ENCODE results near the gene PHACTR1. TPM values are rescaled to one million over a fixed set of nuclear protein-coding genes. Genes with fewer than 3 reads are reported as not detected.
A peak's percentile ranks its signal among the peaks of the same experiment; 100 is the strongest.

PHACTR1 gene
- total RNA-seq, 1 donor from 2014 or later = 14.1 TPM

DNA sequence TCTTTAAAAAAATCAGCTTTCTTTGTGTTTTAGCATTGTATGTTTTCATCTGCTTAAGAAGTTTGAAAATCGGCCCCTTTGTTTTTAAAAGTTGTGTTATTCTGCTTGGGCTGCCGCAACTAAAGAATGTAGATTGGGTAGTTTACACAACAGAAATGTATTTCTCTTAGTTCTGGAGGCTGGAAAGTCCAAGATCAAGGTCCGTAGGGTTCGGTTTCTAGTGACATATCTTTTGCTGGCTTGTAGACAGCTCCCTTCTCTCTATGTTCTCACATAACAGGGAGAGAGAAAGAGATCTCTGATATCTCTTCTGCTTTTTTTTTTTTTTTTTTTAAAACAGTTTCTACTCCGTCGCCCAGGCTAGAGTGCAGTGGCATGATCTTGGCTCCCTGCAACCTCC lies 473.1 kb downstream of the PHACTR1 start:
- no peak for DNase-seq (ENCODE audit: low spot score)

DNA sequence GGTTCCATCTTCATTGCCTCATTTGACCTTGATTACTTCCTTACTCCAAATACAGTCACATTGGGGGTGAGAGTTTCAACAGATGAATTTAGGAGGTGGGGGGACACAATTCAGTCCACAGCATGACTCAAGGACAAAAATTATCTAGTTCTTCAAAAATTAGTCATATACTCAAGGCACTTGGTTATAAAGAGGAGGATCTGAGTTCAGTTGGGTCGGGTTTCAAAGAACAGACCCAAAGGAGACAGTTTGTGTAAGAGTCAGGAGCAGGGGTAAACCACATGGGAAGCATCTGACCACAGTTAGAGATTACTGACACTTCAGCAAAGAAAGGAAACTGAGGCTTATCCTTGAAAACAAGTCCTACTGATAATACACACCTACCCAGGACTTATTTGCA lies 473.8 kb downstream of the PHACTR1 start:
- DNase-seq (ENCODE audit: low spot score) = no peak

DNA sequence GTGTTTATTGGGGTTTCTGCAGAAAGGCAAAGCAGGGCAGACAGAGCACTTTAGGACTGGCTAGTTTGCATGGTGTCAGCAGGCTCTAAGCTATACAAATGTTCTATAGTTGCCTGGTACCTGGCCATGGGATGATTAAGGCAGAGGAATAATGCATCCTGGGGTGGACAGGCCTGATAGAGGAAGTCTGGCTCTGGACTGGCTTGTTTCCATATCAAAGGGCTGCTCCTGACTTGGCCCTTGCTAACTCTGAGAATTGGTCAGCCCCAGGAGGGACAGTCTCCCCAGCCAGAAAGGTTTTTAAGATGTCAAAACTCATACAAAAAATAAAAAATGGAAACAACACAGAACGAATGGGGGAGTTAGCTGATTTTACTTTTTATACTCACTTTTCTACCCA lies 474.9 kb downstream of the PHACTR1 start:
- DNase-seq (ENCODE audit: low spot score) = no peak

DNA sequence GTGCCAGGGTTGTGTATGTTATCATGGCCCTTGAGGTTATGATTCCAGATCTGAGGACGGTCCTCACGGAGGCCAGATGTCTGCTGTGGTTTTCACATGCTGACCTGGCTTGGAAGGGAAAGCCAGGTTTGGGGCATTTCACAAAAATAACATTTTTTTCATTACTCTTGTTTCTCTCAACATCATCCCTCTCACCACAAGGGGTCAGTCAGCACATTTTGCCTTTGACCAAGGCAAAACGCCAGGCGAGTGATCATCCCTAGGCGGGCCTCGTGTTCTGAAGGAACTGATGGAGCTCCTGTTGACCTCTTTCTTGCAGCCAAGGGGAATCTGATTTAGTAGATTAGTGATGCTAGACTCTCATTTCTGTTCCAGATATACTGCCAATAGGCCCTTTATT lies 478.3 kb downstream of the PHACTR1 start:
- peak; percentile 54 for DNase-seq (ENCODE audit: low spot score)

DNA sequence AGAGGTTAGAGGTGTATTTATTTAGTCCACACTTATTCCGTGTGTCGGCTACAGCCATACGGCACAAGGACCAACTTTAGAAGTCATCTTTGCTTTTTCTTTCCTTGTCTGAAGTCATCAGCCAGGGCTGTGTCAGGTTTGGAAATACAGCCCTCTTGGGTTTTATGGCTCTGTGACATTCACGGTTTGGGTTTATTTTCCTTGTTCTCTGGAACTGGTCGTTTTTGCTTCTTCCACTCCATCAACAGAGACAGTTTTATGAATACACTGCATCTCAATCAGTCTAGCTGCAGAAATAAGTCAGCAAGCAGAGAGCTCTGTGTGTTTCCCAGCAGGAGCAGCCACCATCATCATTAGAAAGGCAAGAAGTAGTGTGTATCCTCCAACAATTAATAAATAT lies 479.2 kb downstream of the PHACTR1 start:
- DNase-seq (ENCODE audit: low spot score) = no peak

DNA sequence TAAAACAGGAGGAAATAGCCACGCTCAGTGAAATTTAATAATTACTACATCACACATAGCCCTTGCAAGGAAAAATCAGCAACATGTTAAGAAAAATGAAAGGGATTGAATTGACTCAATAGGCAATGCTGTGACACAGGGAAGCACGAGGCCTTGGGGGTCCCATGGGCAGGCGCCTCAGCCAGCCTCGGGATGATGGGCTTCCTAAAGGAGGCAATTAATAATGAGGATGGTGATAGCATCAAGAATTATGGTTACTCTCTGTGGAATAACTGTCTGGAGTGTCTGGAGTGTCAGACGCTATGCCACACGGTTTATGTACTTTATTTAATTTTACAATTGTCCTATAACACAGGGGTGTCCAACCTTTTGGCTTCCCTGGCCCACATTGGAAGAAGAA lies 481.6 kb downstream of the PHACTR1 start:
- no peak for DNase-seq (ENCODE audit: low spot score)

DNA sequence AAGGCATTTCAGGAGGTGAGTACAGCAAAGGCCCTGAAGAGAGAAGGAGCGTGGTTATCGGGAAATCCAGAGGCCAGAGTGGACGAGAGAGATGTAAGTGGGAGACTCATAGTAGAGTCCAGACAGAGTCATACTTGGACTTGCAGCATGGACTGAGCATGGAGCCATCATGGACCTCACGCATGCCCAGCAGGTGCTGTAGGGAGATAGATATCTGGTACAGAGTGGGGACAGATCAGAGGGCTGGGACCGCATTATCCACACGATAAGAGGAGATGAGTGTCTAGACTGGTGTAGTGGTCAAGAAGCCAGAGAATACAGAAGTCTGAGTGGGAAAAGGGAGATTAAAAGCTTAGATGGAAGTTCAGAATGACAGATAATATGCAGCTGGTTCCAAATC lies 484.8 kb downstream of the PHACTR1 start:
- DNase-seq (ENCODE audit: low spot score) = no peak

DNA sequence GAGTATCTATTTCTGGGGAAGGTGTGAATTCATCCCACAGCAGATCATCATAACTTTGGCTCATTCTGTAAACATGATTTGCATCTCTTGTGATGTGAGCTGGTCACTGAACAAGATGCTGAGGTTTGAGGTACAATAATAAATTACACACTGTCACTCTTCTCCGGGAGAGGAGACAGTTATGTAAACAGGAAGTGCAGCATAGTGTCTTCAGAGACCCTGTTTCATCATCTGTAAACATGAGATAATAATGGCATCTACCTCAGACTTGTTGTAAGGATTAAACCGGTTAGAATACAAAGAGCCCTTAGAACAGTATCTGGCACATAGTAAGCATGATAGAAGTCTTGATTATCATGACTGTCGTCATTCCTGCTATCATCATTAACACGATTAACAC lies 486.6 kb downstream of the PHACTR1 start:
- DNase-seq (ENCODE audit: low spot score) = no peak

DNA sequence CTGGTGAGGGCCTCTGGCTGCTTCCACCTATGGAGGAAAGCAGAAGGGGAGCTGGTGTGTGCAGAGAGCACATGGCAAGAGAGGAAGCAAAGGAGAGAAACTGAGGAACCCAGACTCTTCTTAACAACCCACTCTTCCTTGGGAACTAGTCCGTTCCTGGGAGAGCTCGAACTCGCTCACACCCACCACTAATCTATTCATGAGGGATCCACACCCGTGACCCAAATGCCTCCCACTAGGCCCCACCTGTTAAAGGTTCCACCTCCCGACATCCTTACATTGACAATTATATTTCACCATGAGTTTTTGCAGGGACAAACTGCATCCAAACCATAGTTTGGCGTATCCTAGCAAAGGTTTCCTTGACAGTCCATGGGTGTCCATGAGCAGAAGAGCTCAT lies 488.5 kb downstream of the PHACTR1 start:
- DNase-seq (ENCODE audit: low spot score) = no peak

DNA sequence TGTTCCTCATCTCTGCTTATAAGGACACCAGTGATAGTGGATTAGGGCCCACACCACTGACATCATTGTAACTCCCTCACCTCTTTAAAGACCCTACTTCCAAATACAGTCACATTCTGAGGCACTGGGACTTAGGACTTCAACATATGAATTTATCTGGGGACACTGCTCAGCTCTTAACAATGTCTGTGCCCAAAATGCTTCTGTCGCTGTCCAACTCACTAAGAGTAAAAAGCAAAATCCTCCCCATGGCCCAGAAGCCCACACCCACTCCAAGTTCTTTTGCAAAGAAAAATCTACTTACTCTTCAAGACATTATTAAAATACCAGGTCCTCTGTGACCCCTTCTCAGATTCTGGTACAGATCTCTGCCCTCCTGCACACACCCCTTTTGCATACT lies 495.5 kb downstream of the PHACTR1 start:
- no peak for DNase-seq (ENCODE audit: low spot score)

DNA sequence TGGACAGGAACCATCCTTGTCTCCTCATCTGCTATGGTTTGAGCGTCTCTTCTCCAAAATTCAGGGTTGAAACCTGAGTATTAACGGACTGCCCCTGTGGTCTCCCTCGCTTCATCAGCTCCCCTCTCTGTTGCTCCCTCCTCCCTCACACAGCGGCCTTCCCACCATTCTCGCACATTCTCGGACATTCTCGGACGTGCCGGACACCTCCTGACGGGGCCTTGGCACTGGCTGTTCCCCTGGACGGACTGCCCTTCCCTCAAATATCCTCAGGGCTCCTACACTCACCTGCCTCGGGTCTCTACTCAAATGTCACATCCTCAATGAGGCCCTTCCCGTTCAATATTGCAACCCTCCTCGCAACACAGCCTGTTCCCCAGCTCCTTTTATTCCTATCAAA lies 496.0 kb downstream of the PHACTR1 start:
- no peak for DNase-seq (ENCODE audit: low spot score)

DNA sequence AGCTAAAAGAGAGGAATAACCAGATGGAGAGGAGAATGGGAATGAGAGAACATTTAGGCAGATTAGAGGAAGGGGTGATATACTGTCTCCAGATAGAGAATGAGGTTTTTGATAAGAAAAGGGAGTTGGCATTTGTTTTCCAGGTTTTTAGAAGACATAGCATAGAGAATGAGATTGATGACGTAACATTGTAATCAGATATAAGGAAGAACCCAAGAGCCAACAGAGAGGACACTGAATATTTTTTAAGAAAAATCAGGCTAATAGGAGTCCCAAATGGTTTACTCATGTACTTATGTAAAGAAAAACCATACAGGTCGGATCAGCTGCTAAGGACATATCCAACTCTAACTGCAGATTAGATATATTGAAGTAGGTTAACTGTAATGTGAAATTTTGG lies 498.8 kb downstream of the PHACTR1 start:
- no peak for DNase-seq (ENCODE audit: low spot score)

DNA sequence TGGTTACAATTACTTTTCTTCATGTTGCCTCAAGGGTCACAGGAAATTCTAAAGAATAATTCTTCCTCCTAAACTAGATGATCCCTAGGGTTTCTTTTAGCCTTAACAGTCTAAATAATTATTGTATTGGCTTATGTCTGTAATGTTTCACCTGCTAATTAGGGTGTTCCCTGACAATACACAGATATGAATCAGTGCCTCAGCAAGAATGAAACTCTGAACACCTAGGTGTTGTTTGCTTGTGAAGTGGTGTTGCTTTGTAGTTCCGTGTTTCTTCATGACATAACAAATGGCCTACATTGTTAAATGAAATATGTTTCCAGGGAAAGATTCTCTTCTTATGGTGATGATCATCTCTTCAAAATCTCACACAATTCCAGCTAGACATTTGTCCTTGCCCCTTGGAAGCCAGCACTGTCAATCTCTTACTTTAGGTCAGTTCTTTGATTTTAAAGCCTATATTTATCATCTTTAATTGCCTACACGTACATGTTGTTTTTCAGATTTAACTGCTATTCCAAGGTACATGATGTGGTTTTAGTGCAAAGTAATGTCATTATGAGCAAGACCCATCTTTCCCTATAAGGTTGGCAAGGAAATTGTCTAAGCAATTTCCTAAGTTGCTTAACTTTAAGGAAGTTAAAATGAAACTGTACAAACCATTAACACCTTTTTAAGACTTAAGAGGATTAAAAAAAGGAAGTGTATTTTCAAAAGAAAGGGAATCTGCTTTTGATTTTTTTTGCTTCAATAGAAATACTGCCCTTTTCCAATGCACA lies 499.9 kb downstream of the PHACTR1 start:
- DNase-seq (ENCODE audit: low spot score) = no peak

DNA sequence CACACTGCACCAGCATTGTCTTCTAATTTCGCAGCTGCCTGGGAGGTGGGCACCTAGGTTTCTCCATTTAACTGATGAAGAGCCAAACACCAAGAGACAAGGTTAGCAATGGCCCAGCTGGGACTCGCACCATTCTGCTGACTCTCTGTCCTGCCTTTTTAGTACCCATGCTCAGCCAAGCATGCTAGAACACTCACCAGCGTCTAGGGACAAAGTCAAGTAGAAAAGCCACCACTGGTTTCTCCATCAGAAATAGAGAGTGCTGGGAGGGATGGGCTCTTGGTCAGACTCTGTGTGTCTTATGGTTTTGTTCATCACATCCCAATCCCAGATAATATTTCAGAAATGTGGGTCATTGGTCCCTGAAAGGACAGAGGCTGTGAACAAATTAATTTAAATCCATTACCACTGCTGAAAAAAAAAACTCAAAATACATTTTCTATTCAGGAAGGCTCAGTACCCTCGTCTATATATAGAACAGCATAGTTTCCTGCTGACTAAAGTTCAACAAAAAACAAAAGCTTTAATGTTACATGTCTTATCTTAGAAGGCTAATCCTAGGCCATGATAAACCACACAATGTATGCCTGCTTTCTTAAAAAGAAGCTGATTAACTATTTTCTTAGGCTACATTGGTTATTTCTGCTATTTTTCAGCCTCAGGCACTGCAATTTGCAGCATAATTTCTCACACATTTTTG lies 500.8 kb downstream of the PHACTR1 start:
- DNase-seq (ENCODE audit: low spot score) = no peak

DNA sequence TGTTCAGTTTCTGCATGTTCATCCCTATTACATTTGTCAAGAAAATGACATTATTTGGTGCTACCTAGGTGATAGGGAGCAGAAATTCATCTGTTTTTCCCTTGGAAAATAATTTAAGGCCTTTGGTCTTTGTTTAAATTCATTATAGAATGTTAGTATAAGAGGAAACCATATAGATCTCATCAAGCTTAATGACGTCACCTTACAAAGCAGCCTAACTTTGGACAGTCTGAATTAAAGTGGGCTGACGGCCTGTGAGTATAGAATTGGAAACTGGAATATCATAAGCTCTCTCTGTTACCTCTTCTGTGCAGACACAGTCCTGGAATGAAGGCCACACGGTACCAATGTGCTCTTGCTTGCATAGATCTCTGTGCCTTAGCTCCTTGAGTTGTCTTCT lies 503.7 kb downstream of the PHACTR1 start:
- no peak for DNase-seq (ENCODE audit: low spot score)

DNA sequence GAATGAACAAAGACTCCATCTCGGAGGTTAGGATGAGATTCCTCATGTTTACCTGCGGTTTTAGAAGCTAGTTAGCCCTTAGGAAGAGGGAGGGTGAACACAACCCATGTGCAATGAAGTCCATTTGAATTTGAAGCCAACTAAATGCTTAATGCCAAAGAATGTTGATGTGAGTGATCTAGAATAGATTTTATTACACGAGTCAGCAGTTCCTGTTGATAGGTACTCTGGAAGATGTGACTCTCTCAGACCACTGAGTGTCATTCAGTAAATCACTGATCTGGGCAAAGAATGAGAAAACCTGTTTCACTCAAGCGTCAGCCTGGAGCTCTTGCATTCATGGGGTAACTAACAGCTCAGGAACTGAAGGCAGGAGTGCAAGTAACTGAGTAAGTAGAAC lies 505.5 kb downstream of the PHACTR1 start:
- DNase-seq (ENCODE audit: low spot score) = no peak

DNA sequence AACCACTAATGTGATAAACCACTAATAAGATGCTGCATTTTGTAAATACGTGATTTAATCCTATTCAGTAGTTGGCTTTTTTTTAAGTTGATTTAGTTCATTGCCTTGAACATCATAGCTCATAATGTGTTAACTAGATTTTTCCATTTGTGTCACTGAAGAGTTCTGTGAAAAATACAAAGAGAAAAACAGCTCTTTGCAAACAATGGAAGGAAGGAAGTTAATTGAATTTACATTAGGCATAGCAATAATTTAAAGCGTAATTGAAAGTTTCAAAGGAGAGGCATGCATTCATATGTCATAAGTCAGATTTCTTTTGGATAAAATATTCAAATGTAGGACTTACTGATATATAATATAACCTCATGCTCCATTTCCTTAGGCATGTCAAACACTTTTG lies 509.5 kb downstream of the PHACTR1 start:
- DNase-seq (ENCODE audit: low spot score) = no peak

DNA sequence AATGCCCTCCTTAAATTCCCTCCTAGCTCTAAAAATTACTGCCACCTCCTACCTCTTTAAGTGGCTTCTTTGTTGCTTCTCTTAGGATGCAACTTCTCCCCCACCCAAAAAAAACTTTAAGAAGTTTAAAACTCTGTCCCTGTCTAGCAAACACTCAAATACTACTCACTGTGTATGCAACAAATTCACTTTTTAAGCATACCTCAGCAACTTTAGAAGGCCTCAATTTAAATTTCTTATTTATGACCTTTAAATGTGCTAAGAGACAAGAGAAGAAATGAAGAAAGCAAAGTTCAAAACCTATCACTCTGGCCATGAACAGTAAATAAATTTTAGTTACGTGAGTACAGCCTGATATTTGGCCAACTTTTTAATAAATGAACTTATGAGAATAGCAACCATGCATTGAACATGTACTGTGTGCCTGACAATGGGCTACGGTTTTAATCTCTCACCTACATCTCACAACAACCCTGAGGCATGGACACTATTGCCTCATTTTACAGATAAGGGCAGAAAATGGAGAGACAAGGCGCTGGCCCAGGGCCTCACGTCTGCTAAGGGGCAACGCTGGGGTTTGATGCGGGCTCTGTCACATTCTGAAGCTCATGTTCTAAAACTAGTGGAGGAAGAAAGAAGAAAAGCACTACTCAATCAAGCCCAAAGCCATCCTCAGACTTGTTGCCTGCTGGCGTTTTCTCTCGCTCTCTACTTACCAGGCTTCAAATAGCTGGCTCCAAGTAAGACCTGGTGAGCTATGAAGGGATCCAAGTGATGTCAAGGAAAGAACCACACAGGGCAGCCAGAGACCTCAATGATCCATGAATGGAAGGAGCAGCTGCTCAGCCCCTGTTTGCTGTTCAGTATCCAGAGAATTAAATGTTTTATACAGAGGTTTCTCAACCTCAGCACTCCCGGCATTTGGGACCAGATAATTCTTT lies 512.0 kb downstream of the PHACTR1 start:
- no peak for DNase-seq (ENCODE audit: low spot score)

DNA sequence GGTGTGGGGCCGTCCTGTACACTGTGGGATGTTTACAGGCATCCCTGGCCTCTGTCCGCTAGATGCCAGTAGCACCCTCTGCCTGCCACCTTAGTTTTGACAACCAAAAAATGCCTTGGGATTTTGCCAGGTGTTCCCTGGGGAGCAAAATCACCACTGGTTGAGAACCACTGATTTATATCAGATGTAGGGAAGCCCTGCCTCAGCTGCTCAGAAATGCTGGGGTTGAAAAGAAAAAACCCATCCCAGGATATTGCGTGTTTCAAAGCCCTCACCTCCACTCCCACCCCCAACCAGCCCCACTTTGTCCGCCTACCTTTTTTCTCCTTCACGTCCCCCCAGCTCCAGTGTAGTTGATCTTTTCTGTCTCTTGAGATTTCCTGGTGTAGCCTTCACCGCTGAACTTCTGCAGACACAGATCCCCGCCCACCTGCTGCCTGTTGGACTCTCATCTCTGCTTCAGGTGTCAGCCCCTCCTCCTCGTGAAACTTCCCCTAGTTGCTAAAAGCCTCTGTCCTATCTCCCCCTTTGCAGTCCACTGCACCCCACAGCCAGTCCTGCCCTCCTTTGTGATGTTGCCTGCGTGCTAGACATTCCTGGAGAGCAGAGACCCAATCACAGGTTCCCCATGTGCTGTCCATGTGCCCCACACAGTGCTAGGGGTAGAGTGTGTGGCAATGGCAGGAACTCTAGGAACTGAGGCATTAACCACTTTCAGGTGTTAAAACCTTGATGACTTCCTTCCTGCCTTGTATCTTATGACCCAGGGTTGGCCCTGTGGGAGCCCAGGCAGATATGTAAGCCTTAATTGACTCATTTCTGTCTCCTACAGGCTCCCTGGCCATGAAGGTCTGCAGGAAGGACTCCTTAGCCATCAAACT lies 512.9 kb downstream of the PHACTR1 start:
- DNase-seq (ENCODE audit: low spot score) = no peak

DNA sequence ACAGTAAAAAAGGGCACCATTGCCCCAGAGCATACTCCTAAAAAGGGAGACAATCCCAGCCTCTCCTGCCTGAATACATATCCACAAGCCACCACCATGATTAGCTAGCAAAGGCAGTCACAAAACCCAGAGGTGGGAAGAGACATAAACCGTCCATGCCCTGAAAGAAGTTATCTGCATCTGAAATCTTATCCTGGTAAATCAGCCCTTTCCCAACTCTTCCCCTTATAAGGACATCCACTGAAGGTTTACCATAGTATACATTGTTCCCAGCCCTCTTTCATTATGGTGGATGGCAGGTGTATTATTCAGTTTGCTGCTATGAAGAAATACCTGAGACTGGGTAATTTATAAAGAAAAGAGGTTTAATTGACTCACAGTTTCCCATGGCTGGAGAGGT lies 516.5 kb downstream of the PHACTR1 start:
- DNase-seq (ENCODE audit: low spot score) = no peak

DNA sequence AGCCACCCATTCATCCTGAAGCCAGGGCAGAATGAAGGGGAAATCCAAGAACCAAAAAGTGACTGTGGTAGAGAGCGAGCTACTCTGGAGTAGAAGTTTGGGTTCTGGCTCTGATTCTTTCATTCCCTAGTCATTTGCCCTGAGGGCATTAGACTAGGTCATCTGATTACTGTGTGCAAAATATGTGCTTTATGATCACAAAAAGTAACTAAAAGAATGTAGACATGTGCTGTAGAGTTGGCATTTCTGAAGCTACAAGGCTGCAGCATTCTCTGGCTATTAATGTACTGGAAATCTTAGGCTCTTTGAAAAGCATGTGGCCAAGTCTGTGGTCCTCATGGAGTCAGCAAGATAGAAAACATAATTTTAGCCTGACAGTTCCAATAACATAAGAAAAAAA lies 517.6 kb downstream of the PHACTR1 start:
- no peak for DNase-seq (ENCODE audit: low spot score)

Measured in ureter (tissue), 1 donor.